Smooth muscle cell of the brain vasculature (primary cell): ENCODE results near the gene SLPI.
A peak's percentile ranks its signal among the peaks of the same experiment; 100 is the strongest.

Experiments used
- DNase-seq: peaks from one replicate; pipeline ENCODE4 v3.0.0-alpha.2; 2012; ENCODE audit warnings: low read depth, low spot score

The SLPI gene, protein sequence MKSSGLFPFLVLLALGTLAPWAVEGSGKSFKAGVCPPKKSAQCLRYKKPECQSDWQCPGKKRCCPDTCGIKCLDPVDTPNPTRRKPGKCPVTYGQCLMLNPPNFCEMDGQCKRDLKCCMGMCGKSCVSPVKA

DNA sequence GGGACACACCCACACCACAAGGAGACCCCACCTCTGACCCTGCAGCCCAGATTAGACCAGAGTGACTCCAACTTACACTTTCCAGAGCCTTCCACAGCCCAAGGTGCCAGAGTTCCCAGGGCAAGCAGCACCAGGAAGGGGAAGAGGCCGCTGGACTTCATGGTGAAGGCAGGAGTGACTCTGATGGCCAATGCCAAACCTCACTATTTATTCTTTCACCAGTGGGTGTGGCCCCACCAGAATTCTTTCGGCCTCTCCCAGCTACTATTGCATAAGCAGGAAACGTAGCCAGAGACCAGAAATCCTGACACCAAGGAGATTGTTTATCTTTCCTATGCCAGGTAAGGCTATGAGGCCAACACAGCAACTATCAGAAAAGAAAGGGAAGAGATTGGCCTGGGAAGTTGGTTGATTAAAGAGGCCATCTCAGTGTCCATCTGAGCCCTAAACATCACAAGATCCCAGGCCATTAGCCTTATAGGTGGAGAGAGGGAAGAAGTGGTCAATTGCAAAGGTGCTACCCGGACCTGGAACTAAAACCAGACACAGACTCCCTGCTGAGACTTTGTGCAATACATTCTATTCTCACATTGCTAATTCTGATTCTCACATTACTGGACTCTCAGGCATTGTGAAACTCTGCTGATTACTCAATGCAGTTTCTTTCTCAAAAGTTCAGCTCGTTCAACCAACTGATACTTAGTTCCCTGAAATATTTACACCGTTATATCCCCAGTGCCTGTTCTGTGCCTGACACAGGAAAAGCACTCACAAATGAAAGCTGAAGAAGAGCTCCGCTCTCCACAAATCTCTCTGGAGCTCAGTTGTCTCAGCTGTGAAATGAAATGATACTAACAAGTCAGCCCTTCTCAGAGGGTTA is at the start of gene SLPI:
Gene SLPI, minus strand, starts transcription at position 182 of the 880 bp plus-strand sequence. Its CDS starts 21 bp downstream, at position 161.
- no peak for DNase-seq

DNA sequence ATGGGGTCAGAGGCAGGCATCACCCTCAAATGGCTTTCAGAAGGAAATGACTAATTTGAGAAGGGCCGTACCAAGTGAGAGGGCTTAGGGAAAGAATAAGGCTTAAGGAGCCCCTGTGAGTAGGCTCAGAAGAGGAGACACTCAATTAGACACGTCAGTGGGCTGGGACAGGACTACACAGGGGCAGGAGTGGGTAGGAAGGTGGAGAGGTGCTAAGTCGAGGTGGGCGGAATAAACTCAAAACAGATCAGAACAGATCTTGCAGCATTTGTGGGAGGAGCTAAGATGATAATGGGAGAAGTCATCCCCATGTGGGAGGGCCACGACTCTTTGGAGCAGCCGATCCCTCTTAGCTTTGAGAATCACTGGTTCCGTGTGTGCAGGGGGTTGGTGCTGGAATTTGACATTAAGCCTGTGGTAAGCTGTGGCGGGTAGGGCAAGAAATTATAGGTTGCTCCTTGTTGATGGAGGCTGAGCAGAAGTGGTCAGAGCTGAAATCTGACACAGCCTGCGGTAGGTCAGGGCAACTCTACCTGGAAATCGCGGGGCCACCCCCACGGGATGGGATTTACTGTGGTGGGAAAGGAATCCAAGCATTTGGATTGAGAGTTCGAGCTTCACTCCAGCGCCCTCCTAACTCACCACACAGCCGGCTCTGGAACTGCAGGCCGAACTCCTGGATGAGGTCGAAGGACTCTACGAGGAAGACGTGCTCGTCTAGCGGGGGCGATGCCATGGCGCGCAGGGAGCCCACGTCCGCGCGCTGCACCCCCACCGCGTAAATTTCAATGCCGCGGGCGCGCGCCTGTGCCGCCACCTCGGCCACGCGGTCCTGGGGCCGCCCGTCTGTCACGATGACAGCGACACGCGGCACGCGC is 49.5 kb upstream of the SLPI start:
- DNase-seq: no peak

DNA sequence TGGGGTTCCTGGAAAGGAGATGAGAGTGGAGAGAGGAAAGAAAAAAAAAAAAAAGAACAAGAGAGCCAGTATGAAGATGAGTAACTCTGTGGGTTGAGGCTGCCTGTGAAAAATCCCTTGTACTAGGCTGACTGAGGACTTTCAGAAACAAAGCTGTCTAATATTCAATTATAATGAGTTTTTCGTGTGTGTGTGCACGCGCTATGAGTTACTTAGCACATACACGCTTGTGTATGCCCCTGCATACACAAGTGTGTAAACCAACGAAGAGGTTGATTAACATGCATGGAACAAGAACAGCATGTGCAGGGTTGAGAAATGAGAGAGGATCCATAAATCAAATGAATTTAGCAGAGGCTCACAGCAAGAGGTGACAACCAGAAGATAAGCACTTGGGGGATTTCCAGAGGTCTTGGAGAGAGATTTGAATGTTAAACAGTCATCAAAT is 47.5 kb upstream of the SLPI start:
- DNase-seq: no peak

DNA sequence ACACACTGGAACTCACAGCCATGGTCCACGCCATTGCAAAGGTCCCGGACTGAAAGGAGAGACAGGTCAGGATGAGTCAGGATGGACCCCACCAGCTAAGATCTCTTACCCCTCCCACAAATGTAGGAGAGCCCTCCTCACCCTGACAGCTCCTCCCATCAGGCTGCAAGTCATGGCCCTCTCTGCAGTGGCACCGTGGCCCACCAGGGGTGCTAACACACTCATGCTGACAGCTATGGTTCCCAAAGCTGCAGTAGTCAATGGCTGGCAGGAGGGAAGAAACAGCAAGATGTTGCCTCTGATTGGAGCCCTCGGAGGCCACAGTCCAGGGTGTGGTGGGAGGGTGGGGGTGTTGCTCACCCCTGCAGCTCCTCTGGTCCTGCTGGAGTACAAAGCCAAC is 46.6 kb upstream of the SLPI start:
- DNase-seq: no peak

DNA sequence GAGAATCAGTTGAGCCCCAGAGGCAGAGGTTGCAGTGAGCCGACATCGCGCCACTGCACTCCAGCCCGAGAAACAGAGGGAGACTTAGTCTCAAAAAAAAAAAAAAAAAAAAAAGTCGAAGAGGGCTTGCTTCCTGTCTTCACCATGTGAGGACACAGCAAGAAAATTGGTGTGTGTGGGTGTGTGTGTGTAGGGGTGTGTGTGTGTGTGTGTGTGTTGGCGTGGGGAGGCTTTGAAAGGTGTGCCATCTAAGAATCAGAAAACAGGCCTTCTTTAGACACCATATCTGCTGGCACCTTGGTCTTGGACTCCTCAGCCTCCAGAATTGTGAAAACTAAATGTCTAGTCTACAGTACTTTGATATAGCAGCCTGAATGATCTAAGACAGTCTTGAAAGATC is 45.4 kb upstream of the SLPI start:
- no peak for DNase-seq

DNA sequence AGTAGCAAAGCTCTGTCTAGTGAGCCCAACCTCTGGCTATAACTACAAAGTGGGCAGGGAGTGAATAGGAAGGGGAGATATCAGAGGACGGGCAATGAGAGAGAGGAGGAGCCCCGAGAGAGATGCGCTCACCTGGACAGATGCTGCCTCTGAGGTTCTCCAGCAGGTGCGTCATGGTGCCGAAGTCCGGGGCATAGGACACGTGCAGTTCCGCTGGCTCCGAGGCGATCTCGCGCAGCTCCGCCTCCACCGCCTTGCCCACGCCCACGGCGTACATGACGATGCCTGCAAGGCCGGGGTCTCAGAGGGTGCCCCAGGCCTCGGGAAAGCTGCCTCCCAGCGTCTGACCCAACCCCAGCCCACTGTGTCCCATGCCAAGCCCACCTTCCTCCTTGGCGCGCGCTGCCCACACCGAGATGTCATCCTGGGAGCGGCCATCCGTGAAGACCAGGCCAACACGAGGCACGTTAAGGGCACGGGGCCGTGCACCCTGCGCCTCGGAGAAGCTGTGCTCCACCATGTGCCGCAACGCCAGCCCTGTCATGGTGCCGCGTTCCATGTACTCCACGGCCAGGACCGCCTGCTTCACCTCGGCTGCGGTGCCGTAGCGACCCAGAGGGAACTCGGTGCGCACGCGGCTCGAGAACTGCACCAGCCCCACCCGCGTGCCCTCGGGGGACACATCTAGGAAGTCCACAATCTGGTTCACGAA is 43.6 kb upstream of the SLPI start:
- DNase-seq: no peak

DNA sequence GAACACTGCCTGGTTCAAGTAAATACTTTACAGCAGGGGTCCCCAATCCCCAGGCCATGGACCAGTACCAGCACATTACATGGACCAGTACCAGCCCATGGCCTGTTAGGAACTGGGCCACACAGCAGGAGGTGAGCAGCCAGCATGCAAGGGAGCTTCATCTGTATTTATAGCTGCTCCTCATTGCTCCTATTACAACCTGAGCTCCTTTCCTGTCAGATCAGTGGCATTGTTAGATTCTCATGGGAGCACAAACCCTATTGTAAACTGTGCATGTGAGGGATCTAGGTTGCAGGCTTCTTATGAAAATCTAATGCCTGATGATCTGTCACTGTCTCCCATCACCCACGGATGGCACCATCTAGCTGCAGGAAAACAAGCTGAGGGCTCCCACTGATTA is 40.3 kb upstream of the SLPI start:
- DNase-seq: no peak

DNA sequence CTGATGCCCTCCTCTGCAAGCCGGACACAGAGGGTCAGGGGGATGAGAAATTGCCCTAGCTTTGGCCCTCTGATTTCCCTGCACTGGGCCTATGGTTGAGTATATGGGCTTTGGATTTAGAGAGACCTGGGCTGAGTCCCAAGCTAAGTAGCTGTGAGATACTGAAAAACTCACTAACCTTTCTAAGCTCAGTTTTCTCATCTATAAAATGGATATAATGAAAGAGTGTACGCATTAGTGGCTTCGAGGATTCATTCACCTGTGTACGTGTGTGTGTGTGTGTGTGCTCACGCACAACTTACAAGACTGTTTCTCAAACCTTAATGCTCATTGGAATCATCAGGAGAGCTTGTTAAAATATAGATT is 39.6 kb upstream of the SLPI start:
- no peak for DNase-seq

DNA sequence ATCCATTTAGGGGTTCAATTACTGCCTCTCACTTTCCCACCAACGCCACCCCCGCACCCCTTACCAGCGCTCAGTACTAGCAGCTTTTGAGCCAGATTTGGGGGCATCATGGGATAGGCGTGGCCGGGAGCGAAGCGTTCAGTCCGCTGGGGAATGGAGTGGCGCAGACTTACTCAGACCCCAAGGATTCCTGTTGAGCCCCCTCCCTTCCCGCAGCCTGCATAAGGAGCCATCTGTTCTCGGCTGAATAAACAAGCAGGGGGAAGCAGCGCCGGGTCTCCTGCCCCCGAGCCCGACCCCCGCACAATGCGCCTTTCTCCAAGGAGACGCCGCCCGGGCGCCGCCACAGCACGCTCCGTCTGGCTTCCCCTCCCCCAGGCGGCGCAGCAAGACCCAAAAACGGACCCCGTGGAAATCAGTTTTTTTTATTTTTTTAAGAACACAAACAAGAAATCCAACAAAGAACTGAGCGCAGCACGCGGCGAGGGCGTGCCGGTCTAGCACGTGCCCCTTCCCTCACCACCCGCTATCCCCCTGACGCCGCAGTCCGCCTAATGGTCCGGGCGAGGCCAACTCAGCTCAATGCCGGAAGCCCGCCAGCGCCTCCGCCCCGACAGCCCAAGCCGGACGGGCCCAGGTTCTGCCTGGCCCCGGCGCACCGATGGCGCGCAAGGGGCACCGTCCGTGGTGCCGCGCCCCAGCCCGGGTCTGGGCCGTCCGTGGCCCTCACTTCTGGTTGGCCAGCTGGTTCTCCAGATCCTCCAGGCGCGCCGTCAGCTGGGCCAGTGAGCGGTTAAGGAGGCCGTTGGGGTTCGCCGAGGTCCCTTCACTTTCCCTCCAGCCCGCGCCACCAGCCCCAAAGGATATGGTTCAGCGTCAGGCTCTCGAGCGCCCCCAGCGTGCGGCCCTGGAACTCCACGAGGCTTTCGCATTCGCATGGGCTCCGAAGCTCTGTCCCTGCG is 39.0 kb upstream of the SLPI start:
- DNase-seq: peak; percentile 26

DNA sequence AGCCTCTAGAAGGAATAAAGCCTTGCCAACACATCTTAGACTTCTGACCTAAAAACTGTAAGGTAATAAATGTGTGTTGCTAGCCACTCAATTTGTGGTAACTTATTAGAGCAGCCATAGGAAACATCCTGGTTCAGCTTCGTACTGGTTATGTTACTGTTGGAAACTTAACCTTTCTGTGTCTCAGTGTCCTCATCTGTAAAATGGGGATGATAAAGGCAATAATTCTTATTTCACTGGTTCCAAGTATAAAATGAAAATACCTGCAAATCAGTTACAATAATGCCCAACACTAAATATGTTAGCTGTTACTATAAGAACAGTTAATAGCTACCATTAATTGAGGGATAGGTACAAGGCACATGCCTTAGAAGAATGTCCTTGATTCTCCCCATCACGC is 38.0 kb upstream of the SLPI start:
- DNase-seq: no peak

DNA sequence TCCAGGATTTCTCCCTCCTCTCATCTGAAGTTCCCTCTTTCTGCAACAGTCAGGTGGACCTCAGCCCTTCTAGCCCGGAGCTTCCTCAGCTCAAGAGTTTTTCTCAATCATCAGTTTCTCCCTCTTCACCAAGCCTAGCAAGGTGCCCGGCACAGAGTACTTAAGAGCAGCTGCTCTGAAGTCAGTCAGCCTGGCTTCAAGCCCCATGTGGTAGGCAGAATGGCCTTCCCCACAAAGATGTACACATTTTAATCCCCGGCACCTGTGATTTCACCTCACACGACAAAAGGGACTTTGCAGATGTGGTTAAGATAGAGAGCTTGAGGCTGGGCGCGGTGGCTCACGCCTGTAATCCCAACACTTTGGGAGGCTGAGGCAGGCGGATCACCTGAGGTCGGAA is 37.2 kb upstream of the SLPI start:
- no peak for DNase-seq

DNA sequence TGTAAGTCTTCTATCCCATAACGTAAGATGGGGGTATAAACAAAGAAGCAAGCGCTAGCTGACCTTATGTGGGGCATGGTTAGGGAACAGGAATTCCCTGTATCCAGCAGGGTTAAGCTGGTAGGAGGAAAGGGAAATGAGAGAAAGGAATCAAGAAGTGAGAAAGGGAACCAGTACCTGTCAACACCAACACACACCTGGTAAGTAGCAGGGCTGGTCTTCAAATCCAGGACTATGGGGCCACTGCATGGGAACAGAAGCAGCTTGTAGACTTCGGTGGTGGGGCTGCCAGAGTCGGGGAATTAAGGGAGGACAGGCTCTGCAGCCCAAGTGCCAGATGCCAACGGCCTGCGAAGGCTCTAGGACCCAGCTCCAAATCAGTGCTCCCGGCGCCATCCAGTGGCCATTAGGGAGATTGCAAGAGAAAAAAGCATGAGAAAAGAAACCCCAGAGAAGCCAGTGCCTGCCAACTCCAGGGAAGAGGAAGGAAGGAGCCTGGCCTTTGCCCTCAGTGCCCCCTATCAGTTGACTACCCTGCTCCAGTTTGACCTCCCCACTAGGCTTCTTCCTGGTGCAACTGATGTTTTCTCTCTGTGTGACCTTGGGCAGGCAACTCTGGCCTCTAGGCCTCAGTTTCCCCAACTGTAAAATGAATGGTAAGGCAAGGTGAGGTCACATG is 36.5 kb upstream of the SLPI start:
- peak; percentile 33 for DNase-seq

DNA sequence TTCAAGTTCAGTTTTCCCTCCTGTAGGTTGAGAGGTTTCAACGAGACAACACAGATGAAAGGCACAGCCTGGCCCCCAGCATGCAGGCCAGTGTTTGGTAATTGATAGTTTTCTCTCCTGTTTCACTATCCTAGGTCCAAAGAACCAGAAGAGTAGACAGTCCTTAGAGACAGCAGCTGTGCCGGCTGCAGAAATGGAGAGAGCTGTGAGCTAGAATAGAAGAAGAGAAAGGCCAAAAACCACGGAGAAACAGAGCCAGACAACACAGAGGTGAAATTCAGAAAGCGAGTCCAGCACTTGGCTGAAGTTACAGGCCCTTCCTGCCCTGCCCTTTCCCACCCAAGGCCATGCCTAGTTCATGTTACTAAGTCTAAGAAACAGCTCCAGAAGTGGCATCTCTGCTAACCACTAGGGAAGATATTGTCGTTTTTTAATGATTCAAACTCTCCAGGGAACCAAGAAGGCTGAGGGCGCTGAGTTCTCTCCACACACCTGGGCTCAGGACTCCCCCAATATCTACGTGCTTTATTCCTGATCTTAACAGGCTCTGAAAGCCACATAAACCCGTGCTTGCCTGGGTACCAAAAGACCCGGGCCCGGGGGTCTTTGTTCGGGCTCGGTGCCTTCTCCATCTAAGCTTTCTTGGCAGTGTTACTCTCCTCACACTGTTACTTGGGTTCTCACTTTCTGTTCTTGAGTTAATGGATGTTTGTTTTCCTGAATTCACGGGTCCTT is 35.7 kb upstream of the SLPI start:
- no peak for DNase-seq

DNA sequence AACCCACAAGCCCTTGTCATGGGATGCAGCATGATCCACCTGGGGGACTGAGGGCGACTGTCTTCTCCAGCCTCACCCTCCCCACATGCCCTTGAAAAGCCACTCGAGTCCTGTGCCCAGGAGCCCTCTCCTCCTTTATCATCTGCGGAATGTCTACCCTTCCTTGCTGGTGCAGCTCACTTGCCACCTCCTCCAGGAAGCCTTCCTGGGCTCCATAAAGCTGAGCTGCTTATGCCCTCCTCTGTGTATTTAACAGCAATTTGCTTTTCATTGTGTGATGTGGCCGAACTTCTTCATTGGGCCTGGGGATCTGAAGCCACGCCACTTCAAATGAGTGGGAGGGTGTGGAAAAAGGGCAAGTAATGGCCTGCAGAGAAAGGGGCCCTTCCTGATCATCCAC is 34.5 kb upstream of the SLPI start:
- no peak for DNase-seq

DNA sequence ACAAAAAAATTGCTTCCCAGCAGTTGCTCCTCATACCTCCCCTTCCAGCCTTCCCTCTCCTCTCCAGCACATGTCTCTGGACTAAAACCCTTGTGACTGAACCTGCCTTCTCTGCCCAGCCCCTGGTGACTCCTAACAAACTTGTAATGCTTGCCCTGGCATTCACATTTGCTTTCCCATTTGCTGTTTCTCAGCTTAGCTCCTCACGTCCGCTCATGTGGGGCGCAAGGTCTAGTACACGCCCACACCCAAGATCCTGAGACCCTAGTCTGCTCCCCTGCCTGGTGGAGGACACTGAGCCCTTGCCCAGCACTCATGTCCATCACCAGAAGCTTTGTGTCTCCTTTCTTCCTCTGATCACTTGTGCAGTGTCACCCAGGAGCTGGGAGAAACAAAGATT is 34.0 kb upstream of the SLPI start:
- DNase-seq: no peak

DNA sequence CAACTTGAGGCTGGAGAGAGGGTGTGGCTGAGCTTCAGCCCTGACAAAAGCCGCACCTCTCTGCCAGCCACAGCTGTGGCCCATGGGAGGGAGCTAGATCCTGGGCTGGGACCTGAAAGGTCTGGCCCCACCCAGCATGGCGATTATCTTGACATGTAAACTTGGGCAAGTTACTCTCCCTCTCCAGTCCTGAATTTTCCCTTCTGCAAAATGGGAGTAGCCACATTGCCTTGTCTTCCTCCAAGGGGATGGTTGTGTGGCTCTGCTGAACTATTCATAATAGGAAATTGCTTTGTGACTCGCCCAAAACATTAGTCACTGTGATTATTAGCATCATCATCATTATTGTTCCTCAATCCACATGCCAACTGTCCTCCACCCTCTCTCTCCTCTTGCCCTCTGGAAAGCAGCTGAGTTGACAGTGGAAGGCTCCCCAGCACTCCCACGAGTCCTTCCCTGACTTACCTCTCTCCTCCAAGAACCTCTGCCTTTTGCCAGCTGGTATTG is 29.2 kb upstream of the SLPI start:
- DNase-seq: no peak

DNA sequence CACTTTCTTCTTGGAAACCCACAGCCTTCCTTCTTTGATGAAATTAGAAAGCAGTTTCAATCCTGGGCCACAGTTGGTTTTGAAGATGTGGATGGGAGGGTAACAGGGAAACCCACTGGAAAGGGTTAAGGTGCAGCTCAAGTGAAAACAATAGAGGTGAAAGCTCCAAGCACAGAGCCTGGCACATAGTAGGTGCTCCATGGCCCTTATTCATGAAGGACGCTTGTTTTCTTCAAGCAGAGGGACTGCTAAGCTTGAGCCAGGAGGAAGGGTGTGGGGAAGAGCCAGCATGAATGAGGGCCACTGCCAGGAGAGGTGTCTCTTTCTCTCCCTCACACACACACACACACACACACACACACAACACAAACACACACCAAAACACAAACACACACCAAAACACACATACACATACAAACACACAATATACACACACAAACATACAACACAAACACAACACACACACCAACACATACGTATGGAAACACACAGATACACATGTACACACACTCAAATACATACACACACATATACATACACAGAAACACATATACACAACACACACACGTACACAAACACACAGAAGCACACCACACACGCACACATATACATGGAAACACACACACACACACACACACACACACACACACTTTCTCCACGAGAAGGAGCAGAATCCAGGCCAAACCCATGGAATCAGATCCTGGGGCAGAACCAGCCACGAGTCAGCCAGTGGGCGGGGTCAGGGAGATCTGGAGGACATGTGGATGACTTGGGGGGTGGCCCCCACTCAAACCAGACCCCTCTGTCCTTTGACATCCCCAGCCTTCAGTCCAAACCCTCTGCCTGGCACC is 28.6 kb upstream of the SLPI start:
- no peak for DNase-seq

DNA sequence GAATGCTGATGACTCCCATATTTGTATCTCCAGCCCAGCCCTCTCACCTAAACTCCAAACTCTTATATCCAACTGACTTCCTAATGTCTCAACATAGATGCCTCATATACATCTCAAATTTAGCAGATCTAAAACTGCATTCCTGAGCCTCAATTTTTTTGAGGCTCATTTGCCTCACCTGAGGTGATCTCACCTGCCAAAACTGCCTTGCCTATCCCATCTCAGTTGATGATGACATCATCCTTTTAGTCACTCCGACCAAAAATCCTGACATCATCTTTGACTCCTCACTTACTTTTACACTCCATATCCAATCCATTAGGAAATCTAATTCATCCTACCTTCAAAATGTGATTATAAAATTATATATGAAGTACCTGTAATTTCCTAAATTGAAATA is 25.6 kb upstream of the SLPI start:
- no peak for DNase-seq
